PC-3 (cell line): ENCODE measurements around the gene SLC4A2.

ENCODE experiments used
- EZH2 ChIP-seq: fragments of 300-600 bp; sonication (generic); IDR thresholded peaks from one replicate; pipeline ENCODE4 v1.6.1; 2017; ENCODE audit warnings: antibody characterized with exemption, mild to moderate bottlenecking, low read length; ENCODE audit not compliant: unreplicated experiment
- EZH2phosphoT487 ChIP-seq: fragments of 300-600 bp; sonication (generic); IDR thresholded peaks from 2 replicates; pipeline ENCODE4 v1.6.1; 2018; ENCODE audit warnings: mild to moderate bottlenecking, antibody characterized with exemption, low read length, borderline replicate concordance
- TF ChIP-seq, protein P1 (sequence below): fragments of 300-600 bp; sonication (generic); conservative IDR thresholded peaks from 2 replicates; pipeline ENCODE4 v1.5.1; 2017; ENCODE audit warnings: antibody characterized with exemption, low read depth, mild to moderate bottlenecking, low read length

DNA sequence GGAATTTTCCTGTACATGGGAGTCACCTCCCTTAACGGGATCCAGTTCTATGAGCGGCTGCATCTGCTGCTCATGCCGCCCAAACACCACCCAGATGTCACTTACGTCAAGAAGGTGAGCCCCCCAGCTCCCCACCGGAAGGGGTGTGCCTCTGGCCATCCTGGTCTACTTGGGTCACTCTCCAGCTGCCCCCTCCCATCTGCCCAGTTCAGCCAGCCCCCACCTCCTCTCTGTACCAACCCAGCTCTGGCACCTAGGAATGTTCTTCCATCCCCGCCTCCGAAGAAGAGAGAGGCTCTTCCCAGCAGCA is 16.2 kb downstream of the SLC4A2 start:
- TF ChIP-seq, protein P1, sequence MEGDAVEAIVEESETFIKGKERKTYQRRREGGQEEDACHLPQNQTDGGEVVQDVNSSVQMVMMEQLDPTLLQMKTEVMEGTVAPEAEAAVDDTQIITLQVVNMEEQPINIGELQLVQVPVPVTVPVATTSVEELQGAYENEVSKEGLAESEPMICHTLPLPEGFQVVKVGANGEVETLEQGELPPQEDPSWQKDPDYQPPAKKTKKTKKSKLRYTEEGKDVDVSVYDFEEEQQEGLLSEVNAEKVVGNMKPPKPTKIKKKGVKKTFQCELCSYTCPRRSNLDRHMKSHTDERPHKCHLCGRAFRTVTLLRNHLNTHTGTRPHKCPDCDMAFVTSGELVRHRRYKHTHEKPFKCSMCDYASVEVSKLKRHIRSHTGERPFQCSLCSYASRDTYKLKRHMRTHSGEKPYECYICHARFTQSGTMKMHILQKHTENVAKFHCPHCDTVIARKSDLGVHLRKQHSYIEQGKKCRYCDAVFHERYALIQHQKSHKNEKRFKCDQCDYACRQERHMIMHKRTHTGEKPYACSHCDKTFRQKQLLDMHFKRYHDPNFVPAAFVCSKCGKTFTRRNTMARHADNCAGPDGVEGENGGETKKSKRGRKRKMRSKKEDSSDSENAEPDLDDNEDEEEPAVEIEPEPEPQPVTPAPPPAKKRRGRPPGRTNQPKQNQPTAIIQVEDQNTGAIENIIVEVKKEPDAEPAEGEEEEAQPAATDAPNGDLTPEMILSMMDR, result no peak
- TF ChIP-seq EZH2 (no peak), EZH2phosphoT487 (no peak)
